Activated CD8-positive, alpha-beta T cell treated with anti-CD3 and anti-CD28 coated beads for 36 hours (primary cell): ENCODE measurements around the gene SGMS1. TPM values are rescaled to one million over a fixed set of nuclear protein-coding genes. Genes with fewer than 3 reads are reported as not detected.

ENCODE experiments used
- ATAC-seq: fragments of 200-7000 bp; cut with Tn5 transposase; one replicate; pipeline ENCODE4 v1.10.0; 2021; ENCODE audit warnings: mild to moderate bottlenecking, moderate library complexity
- CTCF ChIA-PET: fragments of 350-600 bp; sonication (Branson Sonifier 250); formaldehyde crosslinking; loops from one replicate; lab custom pipeline; 2021; ENCODE audit warnings: antibody characterized with exemption; lab: Charles Lee
- POLR2A ChIA-PET: fragments of 350-600 bp; sonication (Branson Sonifier 250); formaldehyde crosslinking; loops from one replicate; lab custom pipeline; 2021; ENCODE audit warnings: antibody characterized with exemption; lab: Charles Lee
- DNase-seq: peaks from one replicate; pipeline ENCODE4 v3.0.0-alpha.2; 2020
- H3K27ac Mint-ChIP-seq: one replicate; pipeline ENCODE4 v1.8.0; 2021; ENCODE audit warnings: mild to moderate bottlenecking, mixed read lengths
- H3K27me3 Mint-ChIP-seq: one replicate; pipeline ENCODE4 v1.8.0; 2021; ENCODE audit warnings: mixed read lengths
- H3K36me3 Mint-ChIP-seq: one replicate; pipeline ENCODE4 v1.8.0; 2021; ENCODE audit warnings: low read depth, mixed read lengths
- H3K4me1 Mint-ChIP-seq: one replicate; pipeline ENCODE4 v1.8.0; 2021; ENCODE audit warnings: low read depth, mixed read lengths
- H3K4me3 Mint-ChIP-seq: one replicate; pipeline ENCODE4 v1.8.0; 2021; ENCODE audit warnings: mild to moderate bottlenecking, moderate library complexity, mixed read lengths
- H3K9me3 Mint-ChIP-seq: one replicate; pipeline ENCODE4 v1.8.0; 2021; ENCODE audit warnings: mixed read lengths
- intact Hi-C: fragments of 100-400 bp; cut with micrococcal nuclease; formaldehyde crosslinking; loops from one replicate; pipeline ENCODE4 v1.10.0; 2022
- total RNA-seq, 2 experiments: library from RNA; stranded (reverse); gene quantifications; one replicate each; pipeline ENCODE4 v1.2.3, GENCODE V29; 2021
- TF ChIP-seq, protein P1 (sequence below): fragments of 200-600 bp; IDR thresholded peaks from one replicate; pipeline ENCODE4 v1.8.0; 2022; ENCODE audit warnings: antibody characterized with exemption, mild to moderate bottlenecking

Gene SGMS1
- total RNA-seq, 2 experiments from 2014 or later: 9.0 to 10.6 TPM

DNA sequence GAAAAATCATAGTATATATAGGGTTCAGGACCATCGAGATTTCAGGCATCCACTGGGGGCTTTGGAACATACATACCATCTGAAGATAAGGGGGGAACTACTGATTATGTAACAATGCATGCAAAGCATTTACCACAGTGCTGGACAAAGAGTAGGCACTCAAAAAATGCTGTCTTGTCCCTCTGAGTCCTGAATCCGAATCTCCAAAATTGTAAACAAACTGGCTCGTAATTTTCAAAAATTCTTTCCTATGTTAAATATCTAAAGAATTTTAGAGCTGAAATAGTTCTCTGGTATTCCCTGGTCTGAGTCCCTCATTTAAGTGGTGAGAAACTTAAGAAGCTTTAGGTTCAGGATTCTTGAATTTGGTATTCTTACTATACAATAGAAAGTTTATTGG, 204.7 kb downstream of the SGMS1 start:
- intact Hi-C loops: loop anchor here (5.0 kb wide), 1 partner anchor 208 kb away; no protein-coding TSS in a partner anchor
- H3K27ac Mint-ChIP-seq: no peak overlapping the region
- TF ChIP-seq, protein P1, sequence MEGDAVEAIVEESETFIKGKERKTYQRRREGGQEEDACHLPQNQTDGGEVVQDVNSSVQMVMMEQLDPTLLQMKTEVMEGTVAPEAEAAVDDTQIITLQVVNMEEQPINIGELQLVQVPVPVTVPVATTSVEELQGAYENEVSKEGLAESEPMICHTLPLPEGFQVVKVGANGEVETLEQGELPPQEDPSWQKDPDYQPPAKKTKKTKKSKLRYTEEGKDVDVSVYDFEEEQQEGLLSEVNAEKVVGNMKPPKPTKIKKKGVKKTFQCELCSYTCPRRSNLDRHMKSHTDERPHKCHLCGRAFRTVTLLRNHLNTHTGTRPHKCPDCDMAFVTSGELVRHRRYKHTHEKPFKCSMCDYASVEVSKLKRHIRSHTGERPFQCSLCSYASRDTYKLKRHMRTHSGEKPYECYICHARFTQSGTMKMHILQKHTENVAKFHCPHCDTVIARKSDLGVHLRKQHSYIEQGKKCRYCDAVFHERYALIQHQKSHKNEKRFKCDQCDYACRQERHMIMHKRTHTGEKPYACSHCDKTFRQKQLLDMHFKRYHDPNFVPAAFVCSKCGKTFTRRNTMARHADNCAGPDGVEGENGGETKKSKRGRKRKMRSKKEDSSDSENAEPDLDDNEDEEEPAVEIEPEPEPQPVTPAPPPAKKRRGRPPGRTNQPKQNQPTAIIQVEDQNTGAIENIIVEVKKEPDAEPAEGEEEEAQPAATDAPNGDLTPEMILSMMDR: no peak
- H3K9me3 Mint-ChIP-seq: no peaks in the 10 kb centered on the region
- no peak for ATAC-seq
- no peak for DNase-seq
- peaks cover 4% of the 10 kb centered on the region for H3K36me3 Mint-ChIP-seq
- H3K4me1 Mint-ChIP-seq: peaks cover 34% of the 10 kb centered on the region
- POLR2A ChIA-PET: interaction anchor here (0.6 kb wide), 1 partner anchor 12 kb away, joined by 3 read pairs; no protein-coding TSS in a partner anchor
- no peaks in the 10 kb centered on the region for H3K27me3 Mint-ChIP-seq
- peak overlapping the region; percentile 4 for H3K4me3 Mint-ChIP-seq
- CTCF ChIA-PET: interaction anchor here (1.5 kb wide), 1 partner anchor 203 kb away, joined by 5 read pairs; no protein-coding TSS in a partner anchor

DNA sequence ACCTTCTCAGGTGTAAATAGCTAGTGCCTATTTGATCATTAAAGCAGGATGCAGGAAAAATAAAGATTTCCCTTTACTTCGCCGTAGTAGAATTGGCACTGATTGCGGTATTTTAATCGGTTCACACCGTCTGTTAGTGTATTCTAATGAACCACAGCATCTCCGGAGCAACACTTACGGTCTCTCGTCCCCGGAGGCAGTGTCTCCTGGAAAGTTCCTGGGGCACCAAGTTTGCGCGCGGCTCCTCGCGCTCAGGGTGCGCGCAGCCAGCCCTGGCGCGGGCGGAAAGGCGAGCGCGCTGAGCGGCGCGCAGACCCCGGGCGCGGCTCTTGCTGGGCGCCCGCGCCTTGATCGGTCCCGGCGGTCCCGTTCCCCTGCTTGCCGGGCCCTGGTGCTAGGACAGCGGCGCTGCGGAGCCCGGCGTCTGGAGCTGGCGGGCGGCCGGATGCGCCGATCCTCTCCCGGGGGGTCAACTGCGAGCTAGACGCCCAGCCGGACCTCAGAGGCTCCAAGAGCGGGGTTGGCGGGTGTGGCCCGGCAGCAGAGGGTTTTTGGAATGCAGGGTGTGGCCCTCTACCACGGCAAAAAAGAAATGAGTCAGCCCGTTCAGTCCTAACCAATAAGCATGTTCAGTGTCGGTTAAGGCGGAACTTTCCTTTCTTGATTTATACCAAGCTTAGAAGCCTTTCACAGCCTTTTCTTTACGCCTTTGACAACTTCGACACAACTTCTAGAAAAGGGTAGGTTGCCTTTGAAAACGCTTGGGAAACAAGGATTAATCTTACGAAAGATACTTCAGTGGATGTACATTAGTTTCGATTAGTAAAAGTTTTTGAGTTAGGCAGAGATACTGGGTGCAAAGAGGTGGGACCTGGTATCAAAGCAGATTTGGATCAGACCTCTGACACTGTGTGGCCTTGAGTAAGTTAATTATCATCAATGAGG, 205.6 kb downstream of the SGMS1 start:
- peak; percentile 62 for DNase-seq

DNA sequence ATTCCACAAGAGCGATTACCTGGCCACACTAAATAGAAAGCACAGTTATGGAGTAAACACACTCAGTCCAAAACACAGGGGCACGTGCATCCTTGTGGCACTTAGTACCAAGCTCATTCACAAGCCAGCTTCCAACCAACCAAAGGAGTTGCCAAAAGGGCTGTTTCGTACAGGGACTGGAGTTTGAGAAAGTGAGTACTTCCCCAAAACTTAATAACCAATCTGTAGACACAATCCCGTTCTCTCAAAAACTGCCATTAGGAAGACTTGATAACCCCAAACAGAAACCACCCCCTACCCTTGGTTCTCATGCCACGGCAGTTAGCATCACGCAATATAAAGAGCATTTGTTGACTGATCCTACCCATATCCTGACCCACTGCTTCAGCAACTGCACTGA, 206.3 kb downstream of the SGMS1 start:
- DNase-seq (no peak), ATAC-seq (no peak)
- no peaks in the 10 kb centered on the region for H3K27me3 Mint-ChIP-seq
- POLR2A ChIA-PET: interaction anchor here (1.3 kb wide), 1 partner anchor 126 kb away, joined by 3 read pairs; no protein-coding TSS in a partner anchor
- CTCF ChIA-PET: no interaction called here
- no peaks in the 10 kb centered on the region for H3K36me3 Mint-ChIP-seq
- no peaks in the 10 kb centered on the region for H3K9me3 Mint-ChIP-seq
- intact Hi-C loops: loop anchor here (5.0 kb wide), 1 partner anchor 210 kb away; no protein-coding TSS in a partner anchor
- TF ChIP-seq, protein P1: no peak
- peaks cover 33% of the 10 kb centered on the region for H3K4me1 Mint-ChIP-seq
- no peak overlapping the region for H3K27ac Mint-ChIP-seq
- peak overlapping the region; percentile 77 for H3K4me3 Mint-ChIP-seq

More for the DNA sequence above, 205.6 kb downstream of the SGMS1 start:
- peak overlapping the region; percentile 77 for H3K4me3 Mint-ChIP-seq
- ChIA-PET POLR2A (interaction anchor here (0.7 to 1.3 kb wide), 2 partner anchors 82 to 126 kb away, joined by 3 read pairs; no protein-coding TSS in a partner anchor), CTCF (no interaction called here)
- H3K36me3 Mint-ChIP-seq: no peaks in the 10 kb centered on the region
- intact Hi-C loops: loop anchor here (5.0 kb wide), 1 partner anchor 209 kb away; no protein-coding TSS in a partner anchor
- H3K9me3 Mint-ChIP-seq: no peaks in the 10 kb centered on the region
- no peaks in the 10 kb centered on the region for H3K27me3 Mint-ChIP-seq
- peak; percentile 88 for ATAC-seq
- H3K27ac Mint-ChIP-seq: peak overlapping the region; percentile 64
- peaks cover 34% of the 10 kb centered on the region for H3K4me1 Mint-ChIP-seq
- TF ChIP-seq, protein P1: no peak

DNA sequence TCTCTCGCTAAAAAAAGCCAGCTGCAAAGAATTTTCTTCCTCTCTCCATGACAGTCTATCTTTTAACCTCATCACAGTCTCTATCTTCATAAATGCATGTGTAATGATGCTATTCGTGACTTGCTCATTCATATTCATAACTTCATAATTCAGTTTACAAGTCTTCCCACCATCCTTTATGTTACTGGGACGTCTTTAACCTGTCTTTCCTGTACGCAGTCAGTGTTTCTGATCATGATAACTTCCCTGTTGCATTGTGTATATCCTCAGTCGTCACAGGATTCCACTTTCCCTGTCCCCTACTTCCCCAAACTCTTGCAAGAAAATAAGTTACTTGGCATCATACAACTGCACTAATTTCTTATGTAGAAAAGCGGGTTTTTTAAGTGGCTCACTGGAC, 206.9 kb downstream of the SGMS1 start:
- ChIA-PET CTCF (interaction anchor here (1.3 kb wide), 1 partner anchor 49 kb away, joined by 6 read pairs; no protein-coding TSS in a partner anchor), POLR2A (interaction anchor here (1.4 kb wide), 1 partner anchor 207 kb away, joined by 5 read pairs; the partner anchor contains the start of gene SGMS1)
- Mint-ChIP-seq H3K4me3 (peak overlapping the region; percentile 12), H3K36me3 (no peaks in the 10 kb centered on the region), H3K9me3 (no peaks in the 10 kb centered on the region), H3K4me1 (peaks cover 32% of the 10 kb centered on the region), H3K27ac (no peak overlapping the region), H3K27me3 (no peaks in the 10 kb centered on the region)
- no peak for DNase-seq
- ATAC-seq: no peak
- TF ChIP-seq, protein P1: no peak
- intact Hi-C loops: loop anchor here (5.0 kb wide), 1 partner anchor 210 kb away; no protein-coding TSS in a partner anchor
